Renal cortical epithelial cell (primary cell): Measurements from ENCODE around the gene DNASE1L2. TPM values are rescaled to one million over a fixed set of nuclear protein-coding genes. Genes with fewer than 3 reads are reported as not detected.
"Not testable (repeated sequence)": the region's sequence is repeated elsewhere in the genome, so short reads cannot be mapped to it uniquely, and the experiment has no call there.

Source experiments
- DNase-seq: peaks from one replicate; pipeline ENCODE4 v3.0.0-alpha.2; 2011; ENCODE audit warnings: low read depth
- total RNA-seq: library from RNA; depleted of rRNA; stranded (reverse); fragments of >200 nt; gene quantifications from 2 replicates; pipeline ENCODE4 v1.2.3, GENCODE V29; 2014

DNASE1L2 gene
- total RNA-seq, 1 donor from 2014 or later: 1.1 TPM

DNA sequence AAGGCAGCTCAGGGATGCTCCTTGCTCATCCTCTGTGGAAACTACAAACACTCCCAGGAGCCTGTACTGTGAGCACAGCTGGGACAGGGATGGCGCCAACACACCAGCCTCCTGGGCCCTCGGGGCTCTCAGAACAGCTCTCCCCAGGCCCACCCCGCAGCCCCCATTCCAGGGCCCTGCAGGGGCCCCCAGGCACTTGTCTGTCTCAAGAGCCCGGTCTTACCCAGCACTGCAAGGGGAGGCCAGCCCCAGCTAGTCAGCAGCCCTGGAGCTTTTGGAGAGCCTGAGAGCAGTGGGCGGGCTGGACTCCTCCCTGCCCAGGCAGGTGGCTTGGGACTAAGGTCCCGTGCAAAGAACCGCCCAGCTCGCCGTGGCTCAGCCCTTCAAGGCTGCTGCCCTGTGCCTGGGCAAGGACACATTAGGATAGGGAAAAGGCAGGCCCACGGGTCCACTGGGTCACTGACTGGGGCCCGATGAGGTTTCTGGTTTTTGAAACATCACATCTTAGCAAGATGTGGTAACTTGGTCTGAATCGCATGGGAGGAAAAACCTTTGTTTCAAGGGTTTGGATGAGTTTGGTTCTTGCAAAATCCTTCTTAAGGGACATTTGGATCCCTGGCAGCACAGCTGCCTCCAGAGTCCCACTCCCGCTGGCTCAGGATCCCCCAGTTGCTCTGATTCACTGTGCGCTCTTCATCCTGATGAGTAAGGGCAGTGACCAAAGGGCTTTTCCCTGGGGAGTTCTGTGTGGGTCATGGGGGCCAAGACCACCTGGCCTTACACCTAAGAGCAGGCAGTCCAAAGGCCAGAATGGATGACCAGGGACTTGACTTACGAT is 2.8 kb downstream of the DNASE1L2 start:
- DNase-seq: no peak

DNA sequence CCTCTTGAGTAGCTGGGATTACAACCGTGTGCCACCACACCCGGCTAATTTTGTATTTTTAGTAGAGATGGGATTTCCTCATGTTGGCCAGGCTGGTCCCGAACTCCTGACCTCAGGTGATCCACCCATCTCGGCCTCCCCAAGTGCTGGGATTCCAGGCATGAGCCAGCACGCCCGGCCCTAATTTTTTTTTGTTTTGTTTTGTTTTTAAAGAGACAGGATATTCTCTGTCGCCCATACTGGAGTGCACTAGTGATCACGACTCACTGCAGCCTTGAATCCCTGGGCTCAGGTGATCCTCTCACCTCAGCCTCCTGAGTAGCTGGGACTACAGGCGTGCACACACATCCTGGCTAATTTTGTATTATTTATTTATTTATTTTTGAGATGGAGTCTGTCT is 4.1 kb downstream of the DNASE1L2 start:
- not testable (repeated sequence) for DNase-seq

DNA sequence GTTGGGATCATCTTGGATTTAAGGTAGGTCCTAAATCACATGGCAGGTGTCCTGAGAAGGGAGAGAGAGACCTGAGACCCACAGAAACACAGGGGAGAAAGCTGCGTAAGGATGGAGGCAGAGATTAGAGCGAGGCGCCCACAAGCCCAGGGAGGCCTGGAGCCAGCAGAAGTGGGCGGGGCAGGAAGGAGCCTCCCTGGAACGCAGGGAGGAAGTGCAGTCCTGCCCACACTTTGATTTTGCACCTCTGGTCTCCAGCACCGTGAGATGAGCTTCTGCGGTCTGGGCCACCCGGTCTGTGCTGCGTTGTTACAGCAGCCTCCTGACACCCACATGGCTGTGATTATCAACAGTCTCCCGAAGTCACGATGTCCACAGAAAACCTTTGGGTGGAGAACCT is 6.4 kb downstream of the DNASE1L2 start:
- no peak for DNase-seq

DNA sequence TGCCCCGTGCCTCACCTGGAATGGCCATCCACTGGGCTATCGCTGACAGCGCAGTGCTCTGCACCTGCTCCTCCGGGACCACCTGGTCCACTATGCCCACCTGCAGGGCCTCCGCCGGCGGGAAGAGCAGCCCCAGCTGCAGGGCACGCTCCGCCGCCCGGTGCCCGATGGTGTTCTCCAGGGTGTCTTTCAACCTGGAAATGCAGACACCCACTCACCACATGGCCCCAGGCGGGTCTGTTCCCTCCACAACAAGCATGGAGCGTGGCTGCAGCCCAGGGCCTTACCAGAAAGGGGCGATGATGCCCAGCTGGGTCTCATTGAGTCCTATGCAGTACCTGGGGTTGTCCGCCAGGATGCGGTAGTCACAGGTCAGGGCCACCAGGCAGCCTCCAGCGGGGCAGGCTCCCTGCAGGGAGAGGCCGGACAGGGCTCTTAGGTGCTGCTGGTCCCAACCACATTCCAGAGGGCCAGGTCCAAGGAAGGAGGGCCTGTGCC is 6.8 kb downstream of the DNASE1L2 start:
- no peak for DNase-seq

DNA sequence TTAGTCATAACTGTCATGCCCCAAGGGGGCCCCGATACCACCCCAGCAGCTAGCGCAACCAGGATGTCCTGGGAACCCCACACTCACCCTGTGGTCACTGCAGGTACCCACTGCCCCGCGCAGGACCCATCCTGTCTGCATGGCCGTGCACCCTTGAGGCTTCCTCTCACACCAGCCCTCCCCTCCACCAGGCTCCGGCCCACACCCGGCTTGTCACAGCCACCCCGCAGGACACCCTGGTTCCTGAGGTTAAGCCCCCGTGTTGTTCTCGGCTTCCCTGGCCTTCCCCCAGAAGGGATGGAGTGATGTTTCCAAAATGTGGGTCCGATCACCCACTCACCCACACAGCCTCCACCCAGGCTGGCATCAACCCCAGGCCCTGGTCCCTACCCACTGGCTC is 7.5 kb downstream of the DNASE1L2 start:
- no peak for DNase-seq

DNA sequence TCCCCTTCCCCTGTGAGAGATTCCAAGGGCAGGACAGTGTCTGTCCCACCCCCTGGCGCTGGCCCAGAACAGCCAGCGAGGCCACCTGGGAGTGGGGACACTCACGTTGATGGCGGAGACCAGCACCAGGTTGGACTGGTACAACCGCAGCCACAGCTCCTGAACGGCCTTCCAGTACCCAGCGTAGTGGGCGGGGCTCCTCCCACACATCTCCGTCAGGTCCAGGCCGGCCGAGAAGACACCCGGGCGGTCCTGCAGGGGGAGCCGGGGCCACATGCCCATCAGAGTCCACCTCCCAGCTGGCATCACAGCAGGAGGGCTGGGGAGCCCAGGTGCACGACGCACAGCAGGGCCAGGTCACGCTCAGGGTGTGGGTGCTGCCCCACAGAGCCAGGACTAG is 8.1 kb downstream of the DNASE1L2 start:
- no peak for DNase-seq

DNA sequence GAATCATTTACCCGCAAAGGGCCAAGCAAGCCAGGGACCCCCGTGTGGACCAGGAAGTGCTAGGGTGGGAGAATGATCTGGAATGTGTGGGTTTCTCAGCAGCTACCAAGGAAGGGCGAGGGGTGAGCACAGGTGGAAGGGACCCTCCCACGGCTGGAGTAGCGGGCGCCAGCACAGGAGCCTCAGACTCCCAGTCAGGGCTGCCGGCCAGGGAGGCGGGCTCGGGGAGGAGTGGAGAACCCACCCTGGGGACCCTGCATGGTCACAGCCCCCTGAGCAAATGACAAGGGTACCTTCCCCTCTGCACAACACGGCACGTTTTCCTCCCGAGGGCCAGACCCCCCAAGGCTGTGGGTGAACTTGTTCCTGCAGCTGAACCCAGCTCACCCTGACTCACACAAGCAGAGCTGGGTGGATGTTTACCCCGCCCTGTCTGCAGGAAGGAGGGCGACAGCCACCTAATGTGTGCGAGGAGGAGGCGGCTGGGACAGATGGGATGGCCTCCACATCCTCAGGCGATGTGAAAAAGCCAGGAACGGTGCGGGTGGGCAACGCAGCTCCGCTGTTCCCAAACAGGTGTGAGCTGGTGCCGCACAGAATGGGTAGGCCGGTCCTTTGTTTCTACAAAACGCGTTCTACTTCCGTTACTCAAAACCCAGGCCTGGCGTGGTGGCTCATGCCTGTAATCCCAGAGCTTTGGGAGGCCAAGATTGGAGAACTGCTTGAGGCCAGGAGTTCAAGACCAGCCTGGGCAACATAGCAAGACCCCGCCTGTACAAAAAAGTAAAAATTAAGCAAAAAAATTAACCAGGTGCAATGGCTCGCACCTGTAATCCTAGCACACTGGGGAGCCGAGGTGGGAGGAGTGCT is 8.9 kb downstream of the DNASE1L2 start:
- no peak for DNase-seq

DNA sequence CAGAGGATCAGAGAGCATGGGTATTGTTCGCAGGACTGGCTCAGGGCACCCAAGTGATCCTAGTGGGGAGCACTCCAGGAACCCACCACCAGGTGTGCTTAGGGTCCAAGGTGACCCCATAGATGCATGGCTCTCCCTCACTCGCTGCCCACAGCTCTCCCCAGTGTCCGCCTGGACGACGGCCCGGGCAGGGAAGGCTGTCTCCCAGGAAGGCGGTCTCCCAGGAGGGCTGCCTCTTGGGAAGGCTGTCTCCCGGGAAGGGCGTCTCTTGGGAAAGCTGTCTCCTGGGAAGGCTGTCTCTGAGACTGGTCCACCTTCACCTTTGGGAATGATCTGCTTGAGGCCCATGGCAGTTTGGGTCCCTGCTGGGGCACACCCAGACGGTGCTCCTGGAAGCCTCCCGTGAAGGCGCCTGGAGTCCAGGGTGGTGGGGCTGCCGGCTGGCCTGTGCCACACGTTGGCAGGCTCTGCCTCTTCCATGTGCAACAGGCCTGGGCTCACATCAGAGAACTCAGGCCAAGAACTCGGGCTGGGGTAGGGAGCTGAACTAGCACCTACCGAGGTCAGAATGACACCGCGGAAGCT is 10.1 kb downstream of the DNASE1L2 start:
- no peak for DNase-seq

DNA sequence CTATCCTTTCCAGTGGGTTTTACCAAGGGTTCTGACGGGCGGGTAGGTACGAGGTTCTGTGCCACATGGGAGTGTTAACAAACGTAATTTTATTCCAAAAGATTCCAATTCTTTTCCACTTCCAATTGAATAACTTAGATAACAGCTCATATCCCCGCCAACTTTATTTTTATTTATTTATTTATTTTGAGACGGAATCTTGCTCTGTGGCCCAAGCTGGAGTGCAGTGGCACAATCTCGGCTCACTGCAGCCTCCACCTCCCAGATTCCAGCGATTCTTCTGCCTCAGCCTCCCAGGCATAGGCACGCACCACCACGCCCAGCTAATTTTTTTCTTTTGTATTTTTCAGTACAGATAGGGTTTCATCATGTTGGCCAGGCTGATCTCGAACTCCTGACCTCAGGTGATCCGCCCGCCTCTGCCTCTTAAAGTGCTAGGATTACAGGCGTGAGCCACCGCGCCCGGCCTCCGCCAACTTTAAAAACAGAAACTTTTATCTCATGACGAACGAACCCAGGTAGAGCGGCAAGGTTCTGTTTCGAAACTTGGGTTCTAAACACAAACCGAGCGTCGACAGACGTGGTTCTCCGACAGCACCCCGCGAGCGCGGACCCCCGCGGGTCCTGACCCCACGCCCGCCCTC is 14.5 kb downstream of the DNASE1L2 start:
- DNase-seq: peak; percentile 25

DNA sequence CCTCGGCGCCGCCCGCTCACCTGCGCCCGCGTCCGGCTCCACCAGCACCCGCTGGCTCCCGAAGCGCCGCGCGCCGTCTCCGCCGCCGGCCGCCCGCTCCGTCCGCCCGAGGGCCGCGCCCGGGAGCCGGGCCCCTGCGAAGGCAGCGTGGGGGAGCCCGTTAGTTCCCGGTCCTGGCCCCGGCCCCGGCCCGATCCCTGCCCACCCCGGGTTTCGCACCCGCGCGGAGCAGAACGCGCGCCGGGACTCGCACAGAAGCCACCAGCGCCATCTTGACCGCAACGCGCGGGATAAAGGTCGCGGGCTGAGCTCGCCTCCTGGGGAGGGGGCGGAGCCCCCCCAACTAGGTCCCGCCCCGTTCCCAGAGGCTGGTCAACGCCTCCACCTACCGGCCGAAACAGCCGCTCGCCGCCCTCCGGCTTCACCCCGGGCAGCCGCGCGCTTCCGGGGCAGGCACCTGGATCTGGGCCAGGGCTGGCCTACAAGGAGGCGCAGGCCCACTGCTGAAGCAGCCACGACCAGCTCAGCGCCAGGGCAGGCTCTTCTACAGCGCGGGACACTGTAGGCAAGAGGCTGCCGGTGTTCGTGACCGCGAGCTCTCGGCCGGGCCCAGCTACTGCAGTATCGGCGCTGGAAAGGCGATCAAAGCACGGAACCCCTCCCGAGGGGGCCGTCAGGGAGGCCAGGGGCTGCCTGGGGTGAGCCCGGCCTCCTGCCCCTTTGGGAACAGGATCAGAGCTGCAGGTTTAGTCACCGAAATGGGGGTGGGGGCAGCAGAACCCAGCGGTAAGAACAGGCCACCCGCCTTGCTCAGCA is 15.3 kb downstream of the DNASE1L2 start, which contains the start of gene ECI1:
Gene ECI1, minus strand, starts transcription at position 292 of the 816 bp plus-strand sequence. Its CDS starts 21 bp downstream, at position 271.
- peak; percentile 76 for DNase-seq

DNA sequence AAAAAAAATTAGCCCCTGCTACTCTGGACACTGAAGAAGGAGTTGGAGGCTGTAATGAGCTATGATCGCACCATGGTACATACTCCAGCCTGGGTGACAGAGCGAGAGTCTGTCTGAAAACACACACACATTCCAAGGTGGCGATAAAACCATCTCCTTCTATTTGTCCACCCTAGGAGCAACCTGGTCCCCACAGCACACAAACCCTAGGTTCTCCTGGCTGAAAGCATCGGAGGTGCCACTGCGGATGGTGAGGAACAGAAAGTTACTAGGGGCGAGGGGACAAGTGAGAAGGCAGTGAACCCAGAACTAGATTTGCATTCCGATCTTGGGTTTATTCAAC is 16.5 kb downstream of the DNASE1L2 start:
- DNase-seq: no peak

DNA sequence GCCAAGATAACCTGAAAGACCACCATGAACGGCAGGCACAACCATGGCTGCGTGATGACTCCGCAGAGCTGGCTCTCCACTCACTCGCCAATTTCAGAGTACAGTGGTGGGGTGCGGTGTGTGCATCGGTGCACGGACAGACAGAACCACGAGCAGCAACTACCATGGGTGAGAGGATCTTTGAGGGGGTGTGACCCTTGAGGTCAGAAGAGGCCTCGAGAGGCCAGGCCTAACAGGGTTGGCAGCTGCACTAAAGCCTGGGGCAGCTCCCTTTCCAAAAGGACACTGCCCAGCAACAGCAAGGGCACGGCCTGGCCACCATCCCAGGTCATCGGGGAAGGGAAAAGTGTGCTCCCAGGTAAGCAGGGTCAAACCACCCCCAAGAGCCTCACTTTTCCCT is 17.0 kb downstream of the DNASE1L2 start:
- no peak for DNase-seq

DNA sequence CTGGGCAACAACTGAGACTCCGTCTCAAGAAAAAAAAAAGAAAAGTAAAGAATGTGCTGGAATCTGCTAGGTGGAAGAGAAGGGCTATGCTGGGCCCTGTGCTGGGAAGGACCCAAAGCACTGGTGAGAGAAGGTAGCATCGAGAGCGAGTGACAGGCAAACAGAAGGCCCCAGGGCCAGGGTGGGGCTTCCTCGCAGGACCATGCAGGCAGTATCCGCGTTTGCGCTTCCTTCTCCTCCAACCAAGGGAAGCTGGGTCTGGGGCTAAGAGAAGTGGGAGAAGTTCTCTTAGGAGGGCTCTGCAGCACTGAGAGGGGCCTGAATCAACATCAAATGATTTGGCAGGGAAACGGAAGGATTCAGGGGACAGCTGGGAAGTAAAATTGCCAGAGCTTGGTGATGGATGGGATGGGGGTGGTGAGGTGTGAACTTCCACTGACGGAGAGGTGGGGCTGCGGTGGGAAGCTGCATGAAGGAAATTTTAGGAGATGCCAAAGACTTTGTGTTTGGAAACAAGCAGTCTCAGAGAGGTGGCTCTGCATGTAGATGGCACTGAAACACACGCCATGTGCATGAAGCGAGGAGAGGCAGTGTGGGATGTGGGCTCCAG is 20.4 kb downstream of the DNASE1L2 start:
- no peak for DNase-seq

DNA sequence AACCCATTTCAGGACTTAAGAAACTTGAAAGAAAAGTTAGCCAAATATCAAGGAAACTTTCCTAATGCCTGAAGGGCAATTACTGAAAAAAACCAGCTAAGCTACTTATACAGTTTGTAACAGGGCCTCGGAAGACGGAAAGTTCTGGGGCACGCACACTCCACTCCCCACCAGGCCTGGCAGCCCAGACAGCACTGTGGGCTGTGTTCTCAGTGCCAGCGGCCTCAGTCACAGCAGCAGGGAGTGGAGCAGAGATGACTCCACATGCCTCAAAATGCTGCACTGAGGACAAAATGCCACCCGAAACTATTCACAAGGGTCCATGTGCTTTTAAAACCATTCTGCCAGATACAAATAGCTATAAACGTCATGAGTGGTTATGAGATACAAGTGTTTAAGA is 21.5 kb downstream of the DNASE1L2 start:
- no peak for DNase-seq

DNA sequence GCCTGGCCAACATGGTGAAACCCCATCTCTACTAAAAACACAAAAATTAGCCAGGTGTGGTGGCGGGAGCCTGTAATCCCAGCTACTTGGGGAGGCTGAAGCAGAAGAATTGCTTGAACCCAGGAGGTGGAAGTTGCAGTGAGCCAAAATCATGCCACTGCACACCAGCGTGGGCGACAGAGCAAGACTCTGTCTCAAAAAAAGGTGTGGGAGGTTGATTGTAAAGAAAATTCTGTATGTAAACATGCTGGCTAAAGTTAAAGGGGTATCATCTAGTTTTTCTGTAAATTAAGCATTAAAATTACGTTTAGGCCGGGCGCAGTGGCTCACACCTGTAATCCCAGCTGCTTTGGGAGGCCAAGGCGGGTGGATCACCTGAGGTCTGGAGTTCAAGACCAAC is 22.3 kb downstream of the DNASE1L2 start:
- not testable (repeated sequence) for DNase-seq

DNA sequence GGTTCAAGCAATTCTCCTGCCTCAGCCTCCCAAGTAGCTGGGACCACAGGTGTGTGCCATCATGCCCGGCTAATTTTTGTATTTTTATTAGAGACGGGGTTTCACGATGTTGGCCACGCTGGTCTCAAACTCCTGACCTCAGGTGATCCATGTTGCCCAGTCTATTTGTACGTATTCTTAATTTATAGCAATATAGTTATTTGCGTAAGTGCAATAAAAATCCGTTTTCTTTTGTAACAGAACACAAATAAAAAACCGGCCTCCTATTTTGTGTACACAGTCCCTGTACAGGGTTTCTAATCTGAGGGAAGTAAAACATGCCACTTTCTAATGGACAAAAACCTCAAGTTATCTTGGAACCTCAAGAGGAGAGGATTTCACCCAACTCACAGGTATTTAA is 24.0 kb downstream of the DNASE1L2 start:
- DNase-seq: no peak

DNA sequence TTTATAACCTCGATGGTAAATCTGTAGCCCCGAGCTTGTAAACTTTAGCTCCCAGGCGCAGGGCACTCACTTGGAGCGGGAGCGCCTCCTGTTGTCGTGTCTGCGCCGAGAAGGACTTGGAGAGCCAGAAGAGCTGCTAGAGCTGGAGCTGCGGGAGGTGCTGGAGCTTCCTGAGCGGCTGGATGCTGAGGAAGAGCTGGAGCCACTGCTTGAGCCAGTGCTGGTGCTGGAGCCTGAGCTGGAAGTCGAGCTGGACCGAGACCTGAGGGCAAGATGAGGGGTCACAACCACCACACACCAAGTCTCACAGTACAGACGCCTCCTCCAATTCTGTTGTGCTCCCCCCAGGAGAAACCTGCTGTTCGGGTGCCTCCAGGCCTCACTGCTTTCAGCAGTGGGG is 26.8 kb downstream of the DNASE1L2 start:
- not testable (repeated sequence) for DNase-seq

DNA sequence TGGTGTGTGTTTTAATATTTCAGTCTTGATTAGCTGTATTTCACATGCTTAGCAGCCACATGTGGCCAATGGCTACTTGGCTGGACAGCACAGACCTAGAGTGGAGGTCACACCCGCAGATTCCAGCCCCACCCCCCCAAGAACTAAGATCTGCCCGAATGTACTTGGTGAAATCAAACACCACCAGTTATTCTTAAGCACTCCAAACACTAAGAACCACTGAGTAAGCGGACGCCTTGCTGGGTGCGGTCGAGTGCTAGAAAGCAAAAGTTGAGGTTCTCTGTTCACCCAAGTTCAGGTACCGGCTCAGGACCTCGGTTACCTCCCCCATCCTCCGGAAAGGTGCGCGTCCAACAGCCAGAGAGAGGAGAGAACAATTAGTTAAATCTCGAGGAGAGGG is 30.6 kb downstream of the DNASE1L2 start:
- DNase-seq: peak; percentile 11

DNA sequence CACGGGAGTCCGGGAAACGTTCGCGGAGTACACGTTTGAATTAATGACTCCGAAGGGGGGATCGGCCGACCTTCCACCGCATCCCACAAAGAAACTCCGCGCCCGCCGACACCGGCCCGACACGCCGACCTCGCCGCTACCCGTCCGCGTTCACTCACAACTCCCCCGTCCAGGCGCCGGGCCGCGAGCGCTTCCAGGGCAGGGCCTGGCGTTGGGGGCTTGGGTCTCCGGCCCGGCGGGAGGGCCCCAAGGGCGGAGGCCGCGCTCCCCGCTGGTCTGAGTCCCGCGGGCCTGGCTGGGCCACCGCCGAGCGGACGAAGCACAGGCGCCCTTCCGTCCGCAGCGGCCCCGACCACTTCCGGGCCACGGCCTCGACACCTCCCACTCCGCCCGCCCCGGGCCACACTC is 31.3 kb downstream of the DNASE1L2 start:
- DNase-seq: not testable (repeated sequence)

DNA sequence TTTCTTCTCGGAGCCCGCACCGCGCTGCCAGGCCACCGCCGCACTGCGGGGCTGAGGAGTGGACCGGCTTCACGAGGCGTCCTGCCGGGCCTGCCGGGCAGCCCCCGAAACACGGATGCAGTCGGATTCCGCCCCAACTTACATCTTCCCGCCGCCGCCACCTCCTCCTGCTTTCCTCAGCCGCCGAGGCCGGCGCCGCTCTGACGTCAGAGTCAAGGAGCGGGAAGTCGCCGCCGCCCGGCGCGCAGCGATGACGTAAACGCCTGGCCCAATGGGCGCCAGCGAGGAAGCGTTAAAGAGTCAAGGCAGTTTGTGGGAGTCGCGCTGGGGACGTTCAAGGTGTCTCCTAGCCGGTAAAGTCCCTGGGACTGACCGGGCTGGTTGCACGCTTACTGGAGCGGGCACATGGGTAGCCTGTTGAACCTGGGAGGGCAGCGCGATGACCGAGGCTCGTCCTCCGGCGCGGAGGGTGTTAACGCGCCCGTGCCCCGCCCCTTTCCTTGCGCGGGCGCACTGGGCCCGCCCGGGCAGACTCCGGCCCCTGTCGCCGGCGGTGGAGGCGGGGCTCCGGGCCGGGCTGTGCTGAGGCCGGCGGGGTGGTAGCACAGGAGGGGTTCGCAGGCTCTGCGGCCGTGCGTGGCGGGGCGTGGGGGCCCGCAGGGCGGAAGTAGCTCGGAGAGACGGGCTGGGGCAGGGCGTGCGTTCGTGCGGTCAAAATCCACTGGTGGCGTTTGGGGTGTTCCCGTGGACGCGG is 31.8 kb downstream of the DNASE1L2 start, which contains the start of gene RNPS1:
Gene RNPS1, minus strand, starts transcription at position 214 of the 754 bp plus-strand sequence. CDS start 3,483 bp downstream, outside the sequence.
- DNase-seq: peak; percentile 74
